HepG2 (cell line): ENCODE data around the gene TRA2B. TPM values are rescaled to one million over a fixed set of nuclear protein-coding genes. Genes with fewer than 3 reads are reported as not detected.

Experiments
- GTF3A ChIP-seq: sonication (generic); formaldehyde crosslinking; conservative IDR thresholded peaks from 2 replicates; pipeline ENCODE4 v1.4.0; 2020; ENCODE audit warnings: mild to moderate bottlenecking, missing genetic modification reagents
- HDAC2 ChIP-seq: sonication (generic); formaldehyde crosslinking; IDR thresholded peaks from 2 replicates; pipeline ENCODE4 v1.4.0; 2020; ENCODE audit warnings: missing genetic modification reagents
- IKZF1 ChIP-seq: fragments of 450-650 bp; IDR thresholded peaks from 2 replicates; pipeline ENCODE4 v1.7.1; 2016
- KAT8 ChIP-seq: IDR thresholded peaks from 2 replicates; pipeline ENCODE4 v1.6.1; 2016; ENCODE audit warnings: missing genetic modification reagents, missing compliant biosample characterization
- MAFK ChIP-seq, 2 experiments: IDR thresholded peaks in 1 of 2; conservative IDR thresholded peaks in 1 of 2; 2 replicates each; pipeline ENCODE4 v1.6.1; 2011; ENCODE audit warnings: improper control_type of control experiment in 2 of 2, low read length in 2 of 2
- NFE2 ChIP-seq: sonication (generic); formaldehyde crosslinking; IDR thresholded peaks from 2 replicates; pipeline ENCODE4 v1.4.0; 2020; ENCODE audit warnings: missing genetic modification reagents
- RFX3 ChIP-seq: IDR thresholded peaks from 2 replicates; pipeline ENCODE4 v1.6.1; 2016; ENCODE audit warnings: missing biosample characterization, missing genetic modification reagents
- SP2 ChIP-seq: sonication (generic); formaldehyde crosslinking; IDR thresholded peaks from 2 replicates; pipeline ENCODE4 v1.5.1; 2020; ENCODE audit warnings: mild to moderate bottlenecking, missing genetic modification reagents
- SP5 ChIP-seq: IDR thresholded peaks from 2 replicates; pipeline ENCODE4 v1.6.1; 2016; ENCODE audit warnings: low read depth, borderline replicate concordance
- TOE1 ChIP-seq: sonication (generic); formaldehyde crosslinking; IDR thresholded peaks from 2 replicates; pipeline ENCODE4 v1.4.0; 2020; ENCODE audit warnings: mild to moderate bottlenecking, missing genetic modification reagents
- ZNF20 ChIP-seq: sonication (generic); formaldehyde crosslinking; IDR thresholded peaks from 2 replicates; pipeline ENCODE4 v1.4.0; 2020; ENCODE audit warnings: mild to moderate bottlenecking, moderate library complexity, missing genetic modification reagents
- ZNF44 ChIP-seq: sonication (generic); formaldehyde crosslinking; IDR thresholded peaks from 2 replicates; pipeline ENCODE4 v1.5.1; 2020; ENCODE audit warnings: mild to moderate bottlenecking, missing genetic modification reagents
- ZNF672 ChIP-seq: sonication (generic); formaldehyde crosslinking; IDR thresholded peaks from 2 replicates; pipeline ENCODE4 v1.8.1; 2022; ENCODE audit warnings: missing genetic modification reagents
- ZSCAN22 ChIP-seq: sonication (generic); formaldehyde crosslinking; IDR thresholded peaks from 2 replicates; pipeline ENCODE4 v1.4.0; 2020; ENCODE audit warnings: mild to moderate bottlenecking, missing genetic modification reagents
- polyA plus RNA-seq, 8 experiments: library from polyadenylated mRNA; depleted of rRNA in 3 of 8; stranded (reverse) in 7 of 8; unstranded in 1 of 8; fragments of >200 nt; fragmentation: Illumina TruSeq in 4 of 8; extraction: Trizol in 4 of 8; gene quantifications; 2 replicates each; pipeline versions ENCODE4 v1.2.1 to v1.2.3, GENCODE V29; 2011 to 2016; ENCODE audit warnings: low read depth in 4 of 8, missing spikeins in 1 of 8, mixed read lengths in 1 of 8; ENCODE audit not compliant: insufficient read depth in 1 of 8
- total RNA-seq, 5 experiments: library from RNA; depleted of rRNA; stranded (reverse); fragments of >200 nt; fragmentation: Illumina TruSeq; extraction: Trizol; gene quantifications; 2 replicates each; pipeline ENCODE4 v1.2.3, GENCODE V29; 2016; ENCODE audit warnings: low read depth in 1 of 5
- TF ChIP-seq, protein P1 (sequence below): sonication (generic); formaldehyde crosslinking; IDR thresholded peaks from 2 replicates; pipeline ENCODE4 v1.8.0; 2022; ENCODE audit warnings: mild to moderate bottlenecking, missing genetic modification reagents
- TF ChIP-seq, protein P2 (sequence below): sonication (generic); formaldehyde crosslinking; IDR thresholded peaks from 2 replicates; pipeline ENCODE4 v1.5.1; 2020; ENCODE audit warnings: missing genetic modification reagents, mild to moderate bottlenecking, borderline replicate concordance
- TF ChIP-seq, protein P3 (sequence below): sonication (generic); formaldehyde crosslinking; IDR thresholded peaks from 2 replicates; pipeline ENCODE4 v1.5.1; 2020; ENCODE audit warnings: missing genetic modification reagents, mild to moderate bottlenecking, borderline replicate concordance
- TF ChIP-seq, protein P4 (sequence below): sonication (generic); formaldehyde crosslinking; IDR thresholded peaks from 2 replicates; pipeline ENCODE4 v1.9.0; 2022; ENCODE audit warnings: missing genetic modification reagents, mild to moderate bottlenecking, borderline replicate concordance
- TF ChIP-seq, protein P5 (sequence below): sonication (generic); formaldehyde crosslinking; IDR thresholded peaks from 2 replicates; pipeline ENCODE4 v1.4.0; 2020; ENCODE audit warnings: missing genetic modification reagents, mild to moderate bottlenecking, borderline replicate concordance
- TF ChIP-seq, protein P6 (sequence below): sonication (generic); formaldehyde crosslinking; IDR thresholded peaks from 2 replicates; pipeline ENCODE4 v1.5.1; 2020; ENCODE audit warnings: missing genetic modification reagents, mild to moderate bottlenecking, borderline replicate concordance

TRA2B gene
- total and polyA plus RNA-seq, 2 of the 13 experiments (the other 11 are each of a cell fraction or from before 2014, with no cell fraction given) = 105 to 241 TPM

DNA sequence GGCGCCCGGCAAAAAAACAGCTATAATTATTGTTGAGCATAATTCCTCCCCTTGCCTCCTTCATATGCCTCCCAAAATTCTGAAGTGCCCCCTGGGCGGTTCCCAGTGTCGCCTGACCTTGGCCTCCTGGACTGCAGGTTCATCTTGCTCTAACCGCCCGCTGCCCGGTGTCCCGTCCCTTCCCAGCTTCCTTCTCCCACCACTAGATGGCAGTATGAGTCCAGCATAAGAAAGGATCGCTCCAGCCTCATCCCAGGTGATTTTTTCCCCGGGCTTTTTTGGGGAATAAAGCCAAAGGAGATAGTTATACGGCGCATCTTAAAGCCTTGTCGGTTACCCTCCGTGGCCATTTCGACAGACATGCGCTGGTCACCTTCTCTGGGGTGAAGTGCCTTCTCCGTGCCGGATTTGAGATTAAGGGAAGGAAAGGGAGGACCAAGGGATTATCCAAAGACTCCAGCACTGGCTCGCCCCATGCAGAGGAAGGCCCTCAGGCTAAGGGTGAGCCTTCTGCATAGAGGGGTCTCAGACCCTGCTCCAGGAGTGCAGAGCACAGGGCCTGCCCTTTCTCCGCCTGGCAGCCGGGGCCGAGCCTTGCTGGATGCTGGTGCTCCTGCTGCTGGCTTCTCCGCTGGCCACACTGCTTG is 45.8 kb upstream of the TRA2B start (continued):
- TF ChIP-seq, protein P1, sequence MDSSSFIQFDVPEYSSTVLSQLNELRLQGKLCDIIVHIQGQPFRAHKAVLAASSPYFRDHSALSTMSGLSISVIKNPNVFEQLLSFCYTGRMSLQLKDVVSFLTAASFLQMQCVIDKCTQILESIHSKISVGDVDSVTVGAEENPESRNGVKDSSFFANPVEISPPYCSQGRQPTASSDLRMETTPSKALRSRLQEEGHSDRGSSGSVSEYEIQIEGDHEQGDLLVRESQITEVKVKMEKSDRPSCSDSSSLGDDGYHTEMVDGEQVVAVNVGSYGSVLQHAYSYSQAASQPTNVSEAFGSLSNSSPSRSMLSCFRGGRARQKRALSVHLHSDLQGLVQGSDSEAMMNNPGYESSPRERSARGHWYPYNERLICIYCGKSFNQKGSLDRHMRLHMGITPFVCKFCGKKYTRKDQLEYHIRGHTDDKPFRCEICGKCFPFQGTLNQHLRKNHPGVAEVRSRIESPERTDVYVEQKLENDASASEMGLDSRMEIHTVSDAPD (CRISPR knock-in tag) = no peak
- TF ChIP-seq, protein P2, sequence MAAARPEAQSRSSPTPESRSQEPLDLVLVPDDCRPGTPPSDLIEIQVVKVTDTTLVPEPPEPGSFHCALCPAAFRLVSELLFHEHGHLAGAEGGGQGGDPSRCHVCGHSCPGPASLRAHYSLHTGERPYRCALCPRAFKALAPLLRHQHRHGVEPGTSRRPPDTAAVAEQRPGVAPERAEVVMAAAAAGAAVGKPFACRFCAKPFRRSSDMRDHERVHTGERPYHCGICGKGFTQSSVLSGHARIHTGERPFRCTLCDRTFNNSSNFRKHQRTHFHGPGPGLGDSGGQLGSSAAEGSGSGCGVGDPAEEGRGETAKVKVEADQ (CRISPR knock-in tag) = no peak
- TF ChIP-seq, protein P3, sequence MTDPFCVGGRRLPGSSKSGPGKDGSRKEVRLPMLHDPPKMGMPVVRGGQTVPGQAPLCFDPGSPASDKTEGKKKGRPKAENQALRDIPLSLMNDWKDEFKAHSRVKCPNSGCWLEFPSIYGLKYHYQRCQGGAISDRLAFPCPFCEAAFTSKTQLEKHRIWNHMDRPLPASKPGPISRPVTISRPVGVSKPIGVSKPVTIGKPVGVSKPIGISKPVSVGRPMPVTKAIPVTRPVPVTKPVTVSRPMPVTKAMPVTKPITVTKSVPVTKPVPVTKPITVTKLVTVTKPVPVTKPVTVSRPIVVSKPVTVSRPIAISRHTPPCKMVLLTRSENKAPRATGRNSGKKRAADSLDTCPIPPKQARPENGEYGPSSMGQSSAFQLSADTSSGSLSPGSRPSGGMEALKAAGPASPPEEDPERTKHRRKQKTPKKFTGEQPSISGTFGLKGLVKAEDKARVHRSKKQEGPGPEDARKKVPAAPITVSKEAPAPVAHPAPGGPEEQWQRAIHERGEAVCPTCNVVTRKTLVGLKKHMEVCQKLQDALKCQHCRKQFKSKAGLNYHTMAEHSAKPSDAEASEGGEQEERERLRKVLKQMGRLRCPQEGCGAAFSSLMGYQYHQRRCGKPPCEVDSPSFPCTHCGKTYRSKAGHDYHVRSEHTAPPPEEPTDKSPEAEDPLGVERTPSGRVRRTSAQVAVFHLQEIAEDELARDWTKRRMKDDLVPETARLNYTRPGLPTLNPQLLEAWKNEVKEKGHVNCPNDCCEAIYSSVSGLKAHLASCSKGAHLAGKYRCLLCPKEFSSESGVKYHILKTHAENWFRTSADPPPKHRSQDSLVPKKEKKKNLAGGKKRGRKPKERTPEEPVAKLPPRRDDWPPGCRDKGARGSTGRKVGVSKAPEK (CRISPR knock-in tag) = no peak
- TF ChIP-seq TOE1 (CRISPR knock-in tag) (no peak), NFE2 (no peak), RFX3 (CRISPR knock-in tag) (no peak), ZNF44 (CRISPR knock-in tag) (no peak), ZNF672 (CRISPR knock-in tag) (no peak), GTF3A (CRISPR knock-in tag) (0 out of 2 replicates have a peak, but pooled peaks have one; percentile 40), SP2 (CRISPR knock-in tag) (no peak), KAT8 (CRISPR knock-in tag) (peak; percentile 41; the same call in 1 of the 2 replicates), ZSCAN22 (CRISPR knock-in tag) (no peak), HDAC2 (CRISPR knock-in tag) (peak; percentile 35; the same call in 1 of the 2 replicates), MAFK (conservative IDR thresholded peaks at IDR 0.05 in 1 of 2, IDR thresholded peaks at IDR 0.05 in 1 of 2; ENCODE audit: low read length in 2 of 2) (no peak), IKZF1 (no peak), SP5 (no peak), ZNF20 (CRISPR knock-in tag) (no peak)
- TF ChIP-seq, protein P4, sequence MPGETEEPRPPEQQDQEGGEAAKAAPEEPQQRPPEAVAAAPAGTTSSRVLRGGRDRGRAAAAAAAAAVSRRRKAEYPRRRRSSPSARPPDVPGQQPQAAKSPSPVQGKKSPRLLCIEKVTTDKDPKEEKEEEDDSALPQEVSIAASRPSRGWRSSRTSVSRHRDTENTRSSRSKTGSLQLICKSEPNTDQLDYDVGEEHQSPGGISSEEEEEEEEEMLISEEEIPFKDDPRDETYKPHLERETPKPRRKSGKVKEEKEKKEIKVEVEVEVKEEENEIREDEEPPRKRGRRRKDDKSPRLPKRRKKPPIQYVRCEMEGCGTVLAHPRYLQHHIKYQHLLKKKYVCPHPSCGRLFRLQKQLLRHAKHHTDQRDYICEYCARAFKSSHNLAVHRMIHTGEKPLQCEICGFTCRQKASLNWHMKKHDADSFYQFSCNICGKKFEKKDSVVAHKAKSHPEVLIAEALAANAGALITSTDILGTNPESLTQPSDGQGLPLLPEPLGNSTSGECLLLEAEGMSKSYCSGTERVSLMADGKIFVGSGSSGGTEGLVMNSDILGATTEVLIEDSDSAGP (CRISPR knock-in tag) = no peak
- TF ChIP-seq, protein P5, sequence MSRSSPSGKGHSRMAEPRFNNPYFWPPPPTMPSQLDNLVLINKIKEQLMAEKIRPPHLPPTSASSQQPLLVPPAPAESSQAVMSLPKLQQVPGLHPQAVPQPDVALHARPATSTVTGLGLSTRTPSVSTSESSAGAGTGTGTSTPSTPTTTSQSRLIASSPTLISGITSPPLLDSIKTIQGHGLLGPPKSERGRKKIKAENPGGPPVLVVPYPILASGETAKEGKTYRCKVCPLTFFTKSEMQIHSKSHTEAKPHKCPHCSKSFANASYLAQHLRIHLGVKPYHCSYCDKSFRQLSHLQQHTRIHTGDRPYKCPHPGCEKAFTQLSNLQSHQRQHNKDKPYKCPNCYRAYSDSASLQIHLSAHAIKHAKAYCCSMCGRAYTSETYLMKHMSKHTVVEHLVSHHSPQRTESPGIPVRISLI = 0 out of 2 replicates have a peak, but pooled peaks have one; percentile 17
- TF ChIP-seq, protein P6, sequence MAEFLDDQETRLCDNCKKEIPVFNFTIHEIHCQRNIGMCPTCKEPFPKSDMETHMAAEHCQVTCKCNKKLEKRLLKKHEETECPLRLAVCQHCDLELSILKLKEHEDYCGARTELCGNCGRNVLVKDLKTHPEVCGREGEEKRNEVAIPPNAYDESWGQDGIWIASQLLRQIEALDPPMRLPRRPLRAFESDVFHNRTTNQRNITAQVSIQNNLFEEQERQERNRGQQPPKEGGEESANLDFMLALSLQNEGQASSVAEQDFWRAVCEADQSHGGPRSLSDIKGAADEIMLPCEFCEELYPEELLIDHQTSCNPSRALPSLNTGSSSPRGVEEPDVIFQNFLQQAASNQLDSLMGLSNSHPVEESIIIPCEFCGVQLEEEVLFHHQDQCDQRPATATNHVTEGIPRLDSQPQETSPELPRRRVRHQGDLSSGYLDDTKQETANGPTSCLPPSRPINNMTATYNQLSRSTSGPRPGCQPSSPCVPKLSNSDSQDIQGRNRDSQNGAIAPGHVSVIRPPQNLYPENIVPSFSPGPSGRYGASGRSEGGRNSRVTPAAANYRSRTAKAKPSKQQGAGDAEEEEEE (CRISPR knock-in tag) = no peak
